ENCODE measurements around the gene IHH.

The IHH gene

DNA sequence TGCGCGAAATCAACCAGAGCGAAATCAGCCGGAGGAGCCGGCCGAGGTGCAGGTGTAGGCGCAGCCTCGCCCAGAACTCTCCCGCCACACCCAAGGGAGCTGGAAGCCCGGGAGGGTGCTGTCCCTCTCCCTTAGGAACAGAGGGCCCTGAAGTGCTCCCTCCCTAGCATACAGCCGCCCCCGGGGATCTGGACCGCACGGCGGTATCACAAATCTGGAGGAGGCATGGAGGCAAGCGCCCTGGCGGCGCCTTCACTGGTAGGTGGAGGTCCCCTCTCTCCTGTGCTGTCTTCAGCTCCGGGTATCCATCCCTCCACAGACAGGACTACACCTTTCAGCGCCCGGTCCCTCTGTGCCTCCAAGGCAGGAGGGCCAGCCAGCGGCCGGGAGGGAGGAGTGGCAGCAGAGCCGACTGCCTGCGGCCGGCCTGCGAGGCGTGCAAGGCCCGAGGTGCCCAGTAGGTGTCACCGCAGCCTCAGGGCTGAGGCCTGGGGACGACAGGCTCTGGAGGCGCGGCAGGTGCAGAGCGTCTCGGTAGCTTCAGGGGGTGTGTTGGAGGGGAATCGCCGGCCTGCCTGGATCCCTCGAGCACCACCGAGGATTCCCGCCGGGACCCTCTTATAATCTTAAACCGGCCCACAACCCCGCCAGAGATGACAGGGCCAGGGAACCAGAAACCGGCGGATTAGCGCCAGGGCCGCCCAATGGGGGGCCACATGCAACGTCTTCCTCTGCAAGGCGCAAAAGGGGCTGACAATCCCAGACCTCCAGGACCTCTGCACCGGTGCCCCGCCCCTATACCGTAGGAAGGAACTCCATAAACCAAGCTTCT is 2.8 kb downstream of the IHH start:
- no peak for DNase-seq (ENCODE audit: extremely low read depth, low read depth)
- TF ChIP-seq, protein P1, sequence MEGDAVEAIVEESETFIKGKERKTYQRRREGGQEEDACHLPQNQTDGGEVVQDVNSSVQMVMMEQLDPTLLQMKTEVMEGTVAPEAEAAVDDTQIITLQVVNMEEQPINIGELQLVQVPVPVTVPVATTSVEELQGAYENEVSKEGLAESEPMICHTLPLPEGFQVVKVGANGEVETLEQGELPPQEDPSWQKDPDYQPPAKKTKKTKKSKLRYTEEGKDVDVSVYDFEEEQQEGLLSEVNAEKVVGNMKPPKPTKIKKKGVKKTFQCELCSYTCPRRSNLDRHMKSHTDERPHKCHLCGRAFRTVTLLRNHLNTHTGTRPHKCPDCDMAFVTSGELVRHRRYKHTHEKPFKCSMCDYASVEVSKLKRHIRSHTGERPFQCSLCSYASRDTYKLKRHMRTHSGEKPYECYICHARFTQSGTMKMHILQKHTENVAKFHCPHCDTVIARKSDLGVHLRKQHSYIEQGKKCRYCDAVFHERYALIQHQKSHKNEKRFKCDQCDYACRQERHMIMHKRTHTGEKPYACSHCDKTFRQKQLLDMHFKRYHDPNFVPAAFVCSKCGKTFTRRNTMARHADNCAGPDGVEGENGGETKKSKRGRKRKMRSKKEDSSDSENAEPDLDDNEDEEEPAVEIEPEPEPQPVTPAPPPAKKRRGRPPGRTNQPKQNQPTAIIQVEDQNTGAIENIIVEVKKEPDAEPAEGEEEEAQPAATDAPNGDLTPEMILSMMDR (IDR thresholded peaks at IDR 0.05; ENCODE audit: low read depth, low read length, missing control alignments) = peak; percentile 78
- H3K4me3 ChIP-seq (replicated peaks; ENCODE audit: low read depth, low read length) = peak overlapping the region; percentile 7; the same call in 1 of the 2 replicates

DNA sequence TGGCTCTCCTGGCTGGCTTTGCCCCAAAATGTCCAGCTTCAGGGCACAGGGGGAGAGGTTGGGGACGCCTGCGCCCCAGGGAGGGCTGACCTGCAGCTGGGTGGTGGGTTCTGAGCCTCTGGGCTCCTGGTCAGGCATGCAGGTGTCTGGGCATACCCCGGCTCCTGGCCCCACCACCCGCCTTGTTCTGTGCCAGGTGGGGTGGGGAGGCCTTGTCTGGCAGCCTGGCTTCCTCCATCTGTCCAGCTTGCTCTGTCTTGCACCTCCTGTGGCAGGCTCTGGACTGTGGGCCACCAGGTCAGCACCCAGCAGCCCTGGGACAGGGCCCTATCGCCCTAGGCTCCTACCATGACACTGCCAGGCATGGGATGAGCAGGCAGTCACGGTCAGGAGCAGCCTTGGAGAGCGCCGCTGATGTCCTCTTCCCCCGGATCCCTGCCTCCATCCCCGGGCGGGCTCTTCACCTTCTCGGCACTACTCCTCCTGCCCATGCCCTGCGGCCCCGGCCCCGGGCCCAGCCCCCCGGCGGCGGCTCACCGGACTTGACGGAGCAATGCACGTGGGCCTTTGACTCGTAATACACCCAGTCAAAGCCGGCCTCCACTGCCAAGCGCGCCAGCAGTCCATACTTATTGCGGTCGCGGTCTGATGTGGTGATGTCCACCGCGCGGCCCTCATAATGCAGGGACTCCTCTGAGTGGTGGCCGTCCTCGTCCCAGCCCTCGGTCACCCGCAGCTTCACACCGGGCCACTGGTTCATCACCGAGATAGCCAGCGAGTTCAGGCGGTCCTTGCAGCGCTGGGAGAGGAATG is 3.6 kb downstream of the IHH start:
- TF ChIP-seq, protein P1 (IDR thresholded peaks at IDR 0.05; ENCODE audit: low read depth, low read length, missing control alignments) = no peak
- DNase-seq (ENCODE audit: extremely low read depth, low read depth) = no peak
- H3K4me3 ChIP-seq (replicated peaks; ENCODE audit: low read depth, low read length) = no peak overlapping the region

- TF ChIP-seq, protein P1 (IDR thresholded peaks at IDR 0.05; ENCODE audit: low read depth, low read length, missing control alignments) = no peak
- no peak for DNase-seq (ENCODE audit: extremely low read depth, low read depth)
- no peak overlapping the region for H3K4me3 ChIP-seq (replicated peaks; ENCODE audit: low read depth, low read length)
Observed at GRCh38 chr2:219056176-219056895, 4.4 kb downstream of the IHH start.

GRCh38 chr2:219054956-219055903 is 5.5 kb downstream of the IHH start:
- TF ChIP-seq, protein P1 (IDR thresholded peaks at IDR 0.05; ENCODE audit: low read depth, low read length, missing control alignments) = no peak
- H3K4me3 ChIP-seq (replicated peaks; ENCODE audit: low read depth, low read length) = no peak overlapping the region
- no peak for DNase-seq (ENCODE audit: extremely low read depth, low read depth)

DNA sequence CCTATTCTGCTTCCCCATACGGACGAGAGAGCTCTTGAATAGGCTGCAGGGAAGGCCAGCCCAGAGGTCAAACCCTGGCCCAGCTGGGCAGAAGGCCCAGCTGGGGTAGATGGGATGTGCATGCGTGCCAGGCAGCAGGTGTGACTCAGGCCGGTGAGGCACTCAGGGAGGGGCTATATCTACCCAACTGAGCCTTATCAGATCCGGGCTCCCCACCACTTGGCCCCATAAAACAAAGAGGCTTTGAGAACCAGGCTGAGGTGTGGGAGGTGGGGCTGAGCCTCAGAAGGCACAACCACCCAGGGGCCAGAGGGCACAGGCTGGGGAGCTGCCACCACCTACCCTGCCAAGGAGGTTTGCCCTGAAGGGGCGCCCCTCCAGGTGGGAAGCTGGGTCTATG is 11.4 kb downstream of the IHH start:
- no peak for DNase-seq (ENCODE audit: extremely low read depth, low read depth)
- no peak overlapping the region for H3K4me3 ChIP-seq (replicated peaks; ENCODE audit: low read depth, low read length)
- TF ChIP-seq, protein P1 (IDR thresholded peaks at IDR 0.05; ENCODE audit: low read depth, low read length, missing control alignments) = no peak

All from HFF-Myc (cell line).